Retinal pigment epithelial cell (primary cell): ENCODE results near the gene BPIFB1.

Experiments used
- DNase-seq: peaks from one replicate; pipeline ENCODE4 v3.0.0-alpha.2; 2010; ENCODE audit warnings: low read depth
- H3K4me3 ChIP-seq: 2 replicates; pipeline ENCODE4 v1.5.1; 2011; ENCODE audit warnings: mild to moderate bottlenecking, low read length, control low read depth, moderate library complexity
- CTCF ChIP-seq: conservative IDR thresholded peaks from 2 replicates; pipeline ENCODE4 v1.5.1; 2011; ENCODE audit warnings: low read depth, low read length, control low read depth, inconsistent platforms

BPIFB1 gene

GRCh38 chr20:33282991-33283555 is at the start of gene BPIFB1:
TSS of gene BPIFB1 (plus strand) at chr20:33283214. CDS start at chr20:33286074, 2,860 bp downstream.
- DNase-seq: no peak
- no peak within 1 kb of the TSS for H3K4me3 ChIP-seq
- no peak for TF ChIP-seq CTCF

DNA sequence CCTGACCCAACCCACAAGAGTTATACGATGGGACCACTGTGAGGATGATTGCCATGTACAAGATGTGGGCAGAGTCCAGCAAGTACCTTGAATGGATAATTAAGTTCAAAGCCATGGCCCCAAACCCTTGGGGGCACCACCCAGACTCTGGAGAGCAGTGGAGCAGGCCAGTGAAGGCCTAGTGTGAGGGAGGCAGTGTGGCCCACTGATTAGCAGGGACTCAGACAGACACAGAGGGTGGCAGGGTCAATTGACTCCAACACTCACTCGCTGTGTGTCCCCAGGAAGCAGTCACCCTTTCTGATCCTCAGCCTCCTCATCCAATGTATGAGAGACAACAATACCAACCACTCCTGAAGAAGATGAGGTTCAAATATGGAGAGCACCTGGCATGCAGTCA is 49.0 kb upstream of the BPIFB1 start:
- TF ChIP-seq CTCF: no peak
- no peak overlapping the region for H3K4me3 ChIP-seq
- DNase-seq: no peak

- DNase-seq: no peak
- no peak for TF ChIP-seq CTCF
- no peak within 1 kb of the TSS for H3K4me3 ChIP-seq
Measured at GRCh38 chr20:33235696-33236095, 47.3 kb upstream of the BPIFB1 start, which contains the start of gene BPIFA1. TSS of gene BPIFA1 (plus strand) at chr20:33235996. CDS start at chr20:33237712, 1,716 bp downstream.

DNA sequence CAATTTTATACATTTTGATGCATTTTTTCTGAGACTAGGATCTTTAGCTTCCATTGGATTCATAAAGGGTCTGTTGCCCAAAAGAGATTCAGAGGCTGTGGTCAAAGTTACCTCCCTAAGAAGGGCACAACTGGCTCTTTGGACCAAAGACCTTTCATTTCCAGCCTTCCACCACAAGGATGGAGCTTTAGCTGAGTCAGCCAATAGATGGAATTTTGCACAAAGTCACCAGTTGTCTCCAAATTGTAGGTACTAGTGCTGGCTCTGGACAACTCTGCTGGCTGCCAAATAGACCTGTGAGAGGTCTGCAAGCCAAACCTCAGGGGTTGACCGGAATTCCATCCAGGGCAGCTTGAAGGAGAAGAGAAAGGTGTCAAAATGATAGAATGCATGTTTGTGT is 46.7 kb upstream of the BPIFB1 start:
- DNase-seq: no peak
- TF ChIP-seq CTCF: no peak
- H3K4me3 ChIP-seq: no peak overlapping the region

DNA sequence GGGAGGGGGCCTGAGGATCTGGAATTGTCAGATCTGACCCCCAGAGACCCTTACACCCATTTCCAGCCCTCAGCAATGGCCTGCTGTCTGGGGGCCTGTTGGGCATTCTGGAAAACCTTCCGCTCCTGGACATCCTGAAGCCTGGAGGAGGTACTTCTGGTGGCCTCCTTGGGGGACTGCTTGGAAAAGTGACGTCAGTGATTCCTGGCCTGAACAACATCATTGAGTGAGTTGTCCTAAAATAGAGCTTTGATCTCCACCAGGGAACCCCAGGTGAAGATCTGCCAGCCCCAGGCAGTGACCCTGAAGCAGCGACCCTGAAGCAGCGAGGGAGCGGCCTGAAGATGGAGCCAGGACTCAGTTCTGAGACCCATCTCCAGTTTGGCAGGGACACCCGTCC is 45.0 kb upstream of the BPIFB1 start:
- no peak overlapping the region for H3K4me3 ChIP-seq
- TF ChIP-seq CTCF: no peak
- no peak for DNase-seq

- TF ChIP-seq CTCF: no peak
- no peak for DNase-seq
- no peak overlapping the region for H3K4me3 ChIP-seq
Measured at GRCh38 chr20:33239418-33239817, 43.6 kb upstream of the BPIFB1 start.

DNA sequence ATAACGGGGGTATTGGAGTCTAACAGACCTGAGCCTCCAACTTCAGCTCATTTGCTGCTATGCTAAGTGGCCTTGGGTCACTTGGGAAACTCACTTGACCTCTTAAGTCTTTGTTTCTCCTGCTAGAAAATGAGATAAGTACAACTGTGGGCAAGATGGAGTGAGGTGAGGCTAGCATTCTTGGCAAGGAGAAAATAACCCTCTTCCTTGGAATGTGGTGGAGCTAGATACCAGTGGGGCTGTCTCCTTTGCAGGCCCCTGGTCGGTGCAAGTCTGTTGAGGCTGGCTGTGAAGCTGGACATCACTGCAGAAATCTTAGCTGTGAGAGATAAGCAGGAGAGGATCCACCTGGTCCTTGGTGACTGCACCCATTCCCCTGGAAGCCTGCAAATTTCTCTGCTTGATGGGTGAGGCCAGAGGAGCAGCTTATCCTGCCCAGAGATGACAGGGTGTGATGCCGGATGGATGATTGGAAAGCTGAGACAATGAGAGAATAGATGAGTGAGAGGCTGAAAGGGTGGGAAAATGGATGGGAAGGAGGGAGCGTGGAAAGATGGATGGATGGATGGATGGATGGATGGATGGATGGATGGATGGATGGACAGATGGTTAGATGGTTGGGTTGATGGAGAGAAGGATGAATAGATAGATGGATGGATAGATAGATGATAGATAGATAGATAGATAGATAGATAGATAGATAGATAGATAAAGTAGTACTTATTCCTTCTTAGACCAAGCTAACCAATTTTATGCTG is 42.9 kb upstream of the BPIFB1 start:
- TF ChIP-seq CTCF: no peak
- no peak for DNase-seq
- H3K4me3 ChIP-seq: no peak overlapping the region
